HG03469 (cell line): ENCODE measurements around the gene SULT6B1.
"Not testable (repeated sequence)": the region's sequence is repeated elsewhere in the genome, so short reads cannot be mapped to it uniquely, and the experiment has no call there.

Source experiments
- ATAC-seq: cut with Tn5 transposase; IDR thresholded peaks from one replicate; pipeline ENCODE4 v1.9.1; 2021; ENCODE audit warnings: mild to moderate bottlenecking, moderate library complexity, moderate number of reproducible peaks; ENCODE audit not compliant: unreplicated experiment

SULT6B1 gene

GRCh38 chr2:37188570-37188969, at the start of gene SULT6B1:
TSS of gene SULT6B1 (minus strand) at chr2:37188670. CDS start at chr2:37188640, 30 bp downstream.
- no peak for ATAC-seq

GRCh38 chr2:37232131-37232933, 43.9 kb upstream of the SULT6B1 start:
- ATAC-seq, result no peak

GRCh38 chr2:37231241-37232130, 43.0 kb upstream of the SULT6B1 start, which contains the start of the genes CEBPZ and NDUFAF7:
TSS of gene CEBPZ (minus strand) at chr2:37231596. CDS start at chr2:37231567, 29 bp downstream.
TSS of gene NDUFAF7 (plus strand) at chr2:37231658. CDS start at chr2:37231706, 48 bp downstream.
- peak; percentile 87 for ATAC-seq

GRCh38 chr2:37230581-37230980, 42.1 kb upstream of the SULT6B1 start:
- ATAC-seq, result no peak

- no peak for ATAC-seq
Measured at GRCh38 chr2:37228788-37229187, 40.3 kb upstream of the SULT6B1 start.

- ATAC-seq, result no peak
Measured at GRCh38 chr2:37226863-37227262, 38.4 kb upstream of the SULT6B1 start.

GRCh38 chr2:37225129-37225528, 36.7 kb upstream of the SULT6B1 start:
- ATAC-seq, result not testable (repeated sequence)

- ATAC-seq, result no peak
Measured at GRCh38 chr2:37224063-37224462, 35.6 kb upstream of the SULT6B1 start.

- ATAC-seq, result no peak
Measured at GRCh38 chr2:37223131-37223530, 34.7 kb upstream of the SULT6B1 start.

- ATAC-seq, result no peak
Measured at GRCh38 chr2:37219046-37219445, 30.6 kb upstream of the SULT6B1 start.

- ATAC-seq, result no peak
Measured at GRCh38 chr2:37215250-37215649, 26.8 kb upstream of the SULT6B1 start.

- no peak for ATAC-seq
Measured at GRCh38 chr2:37211939-37212338, 23.5 kb upstream of the SULT6B1 start.

- ATAC-seq, result no peak
Measured at GRCh38 chr2:37211212-37211611, 22.7 kb upstream of the SULT6B1 start.

- ATAC-seq, result not testable (repeated sequence)
Measured at GRCh38 chr2:37206760-37207159, 18.3 kb upstream of the SULT6B1 start.

- ATAC-seq, result no peak
Measured at GRCh38 chr2:37205689-37206341, 17.3 kb upstream of the SULT6B1 start.

- not testable (repeated sequence) for ATAC-seq
Measured at GRCh38 chr2:37205071-37205661, 16.7 kb upstream of the SULT6B1 start.

- ATAC-seq, result no peak
Measured at GRCh38 chr2:37203708-37204107, 15.2 kb upstream of the SULT6B1 start.

GRCh38 chr2:37201766-37202165, 13.3 kb upstream of the SULT6B1 start:
- no peak for ATAC-seq

GRCh38 chr2:37201208-37201607, 12.7 kb upstream of the SULT6B1 start:
- ATAC-seq, result no peak

GRCh38 chr2:37198681-37199065, 10.2 kb upstream of the SULT6B1 start:
- ATAC-seq, result no peak
